ENCODE measurements around the gene OR6S1.
"Not testable (repeated sequence)": the region's sequence is repeated elsewhere in the genome, so short reads cannot be mapped to it uniquely, and the experiment has no call there.

The OR6S1 gene

GRCh38 chr14:20608383-20609110 is 32.9 kb downstream of the OR6S1 start:
- FAIRE-seq, result no peak

GRCh38 chr14:20607617-20608016 is 33.9 kb downstream of the OR6S1 start:
- FAIRE-seq, result no peak

- FAIRE-seq, result no peak
Observed at GRCh38 chr14:20606902-20607242, 34.6 kb downstream of the OR6S1 start.

- no peak for FAIRE-seq
Observed at GRCh38 chr14:20606190-20606901, 35.1 kb downstream of the OR6S1 start.

DNA sequence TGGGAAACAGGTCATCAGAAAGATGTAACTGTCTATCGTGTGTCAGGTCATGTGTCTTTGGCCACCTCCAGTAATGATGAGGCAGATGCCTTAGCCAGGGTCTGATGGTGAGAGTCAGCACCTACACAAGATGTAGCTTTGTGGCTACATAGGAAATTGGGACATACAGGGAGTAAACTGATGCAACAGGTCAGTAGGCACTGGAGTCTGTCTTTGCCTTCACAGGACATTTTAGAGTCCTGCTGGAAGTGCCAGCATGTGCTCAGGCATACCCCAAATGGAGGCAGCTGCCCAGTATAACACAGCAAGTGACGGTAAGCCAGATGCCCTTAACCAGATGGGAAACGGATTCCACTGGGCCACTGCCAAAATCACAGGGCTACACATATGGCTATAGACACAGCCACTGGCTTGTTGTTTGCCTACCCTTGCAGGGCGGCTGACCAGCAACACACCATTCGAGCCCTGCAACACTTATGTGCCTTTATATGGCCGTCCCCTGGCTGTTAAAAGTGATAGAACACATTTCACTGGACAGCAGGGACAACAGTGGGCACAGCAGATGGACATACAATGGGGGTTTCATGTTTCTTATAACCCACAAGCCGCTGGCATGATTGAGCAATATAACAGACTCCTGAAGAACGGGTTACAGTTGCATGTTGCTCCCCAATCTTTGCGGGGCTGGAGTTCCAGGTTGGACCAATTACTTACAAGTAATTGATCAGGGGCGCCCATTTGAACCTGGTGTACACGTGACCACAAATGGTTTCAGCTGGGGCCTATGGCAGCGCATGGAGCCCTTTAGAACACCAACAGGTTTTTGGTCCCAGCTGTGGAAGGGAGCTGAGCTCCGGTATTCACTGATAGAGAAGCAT is 37.4 kb downstream of the OR6S1 start:
- no peak for FAIRE-seq

GRCh38 chr14:20602583-20602982 is 38.9 kb downstream of the OR6S1 start:
- no peak for FAIRE-seq

DNA sequence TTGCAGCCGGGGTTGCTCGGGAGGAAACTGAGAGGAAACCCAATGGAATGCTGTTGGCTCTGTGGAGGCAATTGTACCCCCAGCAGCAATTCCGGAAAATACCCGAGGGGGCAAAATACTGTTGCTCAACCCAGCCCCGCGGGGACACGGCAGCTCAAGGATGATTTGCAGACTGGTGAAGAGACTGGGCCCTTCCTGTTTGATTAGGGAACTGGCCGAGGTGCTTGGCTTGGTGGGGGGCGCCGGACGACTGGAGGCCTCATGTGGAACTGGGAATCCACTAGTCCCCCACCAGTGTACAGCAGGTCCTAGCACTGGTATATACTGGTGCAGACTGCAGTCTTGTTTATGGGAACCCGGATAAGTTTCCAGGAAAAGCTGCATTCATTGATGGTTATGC is 40.0 kb downstream of the OR6S1 start:
- no peak for FAIRE-seq

DNA sequence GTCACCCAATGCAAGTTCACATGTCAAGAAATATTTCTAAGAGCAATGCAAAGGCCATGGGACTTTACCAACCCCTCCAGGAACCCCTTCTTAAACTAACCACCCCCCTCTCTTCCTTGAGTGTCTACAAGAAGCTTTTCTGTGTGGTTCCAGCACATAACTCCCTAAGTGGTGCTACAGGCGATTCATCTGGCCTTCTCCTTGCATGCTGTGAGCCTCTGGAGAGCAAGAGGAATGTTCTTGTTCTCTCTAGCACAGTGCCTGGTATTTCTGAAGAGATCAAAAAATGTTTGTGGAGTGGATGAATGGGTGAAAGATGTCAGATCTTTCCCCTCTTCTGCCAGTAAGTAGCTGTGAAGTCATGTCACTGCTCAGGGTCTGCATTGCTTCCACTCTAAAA is 44.4 kb downstream of the OR6S1 start:
- no peak for FAIRE-seq

- FAIRE-seq, result not testable (repeated sequence)
Observed at GRCh38 chr14:20595726-20596125, 45.8 kb downstream of the OR6S1 start.

GRCh38 chr14:20592574-20592973 is 48.9 kb downstream of the OR6S1 start:
- FAIRE-seq, result no peak

- FAIRE-seq, result no peak
Observed at GRCh38 chr14:20591235-20591634, 50.3 kb downstream of the OR6S1 start, which contains the start of gene RNASE12. RNASE12 (minus strand) TSS chr14:20591376; CDS start chr14:20590723, 653 bp downstream.

All from A204.1 (cell line).